GM12878 (cell line): Measurements from ENCODE around the gene PP2D1. TPM values are rescaled to one million over a fixed set of nuclear protein-coding genes. Genes with fewer than 3 reads are reported as not detected.

Source experiments
- BACH1 ChIP-seq: fragments of 450-650 bp; IDR thresholded peaks from 2 replicates; pipeline ENCODE4 v1.6.1; 2017; ENCODE audit warnings: mild to moderate bottlenecking, borderline replicate concordance
- BMI1 ChIP-seq: fragments of 450-650 bp; IDR thresholded peaks from 2 replicates; pipeline ENCODE4 v1.6.1; 2016; ENCODE audit warnings: mild to moderate bottlenecking, moderate library complexity, borderline replicate concordance
- CBFB ChIP-seq: IDR thresholded peaks from 2 replicates; pipeline ENCODE4 v1.6.1; 2016; ENCODE audit warnings: antibody characterized with exemption, low read depth
- ETV6 ChIP-seq, 2 experiments: fragments of 450-650 bp in 1 of 2; IDR thresholded peaks in 1 of 2; conservative IDR thresholded peaks in 1 of 2; 2 replicates each; pipeline ENCODE4 v1.6.1; 2014; ENCODE audit warnings: antibody characterized with exemption in 1 of 2, borderline replicate concordance in 1 of 2, low read depth in 1 of 2, mild to moderate bottlenecking in 1 of 2, moderate library complexity in 1 of 2
- EZH2 ChIP-seq: IDR thresholded peaks from 2 replicates; pipeline ENCODE4 v1.6.1; 2012; ENCODE audit warnings: low read depth, mild to moderate bottlenecking, control low read depth, inconsistent platforms, low read length, borderline replicate concordance; ENCODE audit not compliant: control insufficient read depth
- GABPA ChIP-seq: IDR thresholded peaks from 2 replicates; pipeline ENCODE4 v1.6.1; 2014; ENCODE audit warnings: antibody characterized with exemption, low read depth, mild to moderate bottlenecking, inconsistent platforms
- HDAC2 ChIP-seq: fragments of 200-600 bp; sonication (generic); IDR thresholded peaks from 2 replicates; pipeline ENCODE4 v1.6.1; 2017
- HDAC6 ChIP-seq: fragments of 200-600 bp; sonication (generic); IDR thresholded peaks from one replicate; pipeline ENCODE4 v1.8.0; 2017; ENCODE audit warnings: antibody characterized with exemption; ENCODE audit not compliant: unreplicated experiment
- KDM1A ChIP-seq: fragments of 200-600 bp; sonication (generic); IDR thresholded peaks from 2 replicates; pipeline ENCODE4 v1.6.1; 2016; ENCODE audit warnings: borderline replicate concordance
- LARP7 ChIP-seq: fragments of 450-650 bp; IDR thresholded peaks from 2 replicates; pipeline ENCODE4 v1.6.1; 2017; ENCODE audit warnings: mild to moderate bottlenecking
- MEF2A ChIP-seq: IDR thresholded peaks from 2 replicates; pipeline ENCODE4 v1.6.1; 2011; ENCODE audit warnings: low read depth, mild to moderate bottlenecking, low read length, moderate library complexity; ENCODE audit not compliant: insufficient read depth
- MTA3 ChIP-seq: IDR thresholded peaks from 2 replicates; pipeline ENCODE4 v1.6.1; 2012; ENCODE audit warnings: low read length, inconsistent platforms, borderline replicate concordance
- MYC ChIP-seq: IDR thresholded peaks from 2 replicates; pipeline ENCODE4 v1.6.1; 2011; ENCODE audit warnings: mild to moderate bottlenecking, low read length, moderate library complexity, inconsistent platforms; ENCODE audit not compliant: insufficient read depth, insufficient replicate concordance, insufficient read length, severe bottlenecking
- NR2F1 ChIP-seq: fragments of 450-650 bp; conservative IDR thresholded peaks from 2 replicates; pipeline ENCODE4 v1.6.1; 2017; ENCODE audit warnings: mild to moderate bottlenecking
- PAX5 ChIP-seq: IDR thresholded peaks from 2 replicates; pipeline ENCODE4 v1.6.1; 2011; ENCODE audit warnings: low read depth, low read length, borderline replicate concordance
- PBX3 ChIP-seq: IDR thresholded peaks from 2 replicates; pipeline ENCODE4 v1.6.1; 2011; ENCODE audit warnings: mild to moderate bottlenecking, low read depth, low read length, moderate library complexity; ENCODE audit not compliant: insufficient replicate concordance
- PML ChIP-seq: IDR thresholded peaks from 2 replicates; pipeline ENCODE4 v1.6.1; 2012; ENCODE audit warnings: low read length, inconsistent platforms
- POLR2A ChIP-seq: IDR thresholded peaks from 2 replicates; pipeline ENCODE4 v1.6.1; 2011; ENCODE audit warnings: low read depth, mild to moderate bottlenecking, low read length
- POLR2AphosphoS2 ChIP-seq: IDR thresholded peaks from 2 replicates; pipeline ENCODE4 v1.6.1; 2011; ENCODE audit warnings: low read depth, mild to moderate bottlenecking, low read length, improper control_type of control experiment, moderate library complexity
- RB1 ChIP-seq: fragments of 450-650 bp; formaldehyde crosslinking; IDR thresholded peaks from 2 replicates; pipeline ENCODE4 v1.6.1; 2017; ENCODE audit warnings: mild to moderate bottlenecking, borderline replicate concordance
- RBBP5 ChIP-seq: fragments of 200-600 bp; sonication (generic); conservative IDR thresholded peaks from 2 replicates; pipeline ENCODE4 v1.6.1; 2016
- RFX5 ChIP-seq: IDR thresholded peaks from 2 replicates; pipeline ENCODE4 v1.6.1; 2011; ENCODE audit warnings: low read depth, low read length, improper control_type of control experiment
- SMAD1 ChIP-seq: fragments of 450-650 bp; IDR thresholded peaks from 2 replicates; pipeline ENCODE4 v1.6.1; 2018; ENCODE audit warnings: mild to moderate bottlenecking, low read depth; ENCODE audit not compliant: partially characterized antibody
- SPI1 ChIP-seq: IDR thresholded peaks from 2 replicates; pipeline ENCODE4 v1.6.1; 2011; ENCODE audit warnings: low read depth, mild to moderate bottlenecking, low read length, moderate library complexity, borderline replicate concordance; ENCODE audit not compliant: insufficient read depth
- SREBF1 ChIP-seq: IDR thresholded peaks from 2 replicates; pipeline ENCODE4 v1.6.1; 2012; ENCODE audit warnings: mild to moderate bottlenecking, low read length
- STAT1 ChIP-seq: fragments of 450-650 bp; conservative IDR thresholded peaks from 2 replicates; pipeline ENCODE4 v1.6.1; 2014; ENCODE audit warnings: antibody characterized with exemption, mild to moderate bottlenecking
- SUPT20H ChIP-seq: IDR thresholded peaks from 2 replicates; pipeline ENCODE4 v1.6.1; 2011; ENCODE audit warnings: low read depth, mild to moderate bottlenecking, low read length, moderate library complexity, borderline replicate concordance; ENCODE audit not compliant: control insufficient read depth
- SUZ12 ChIP-seq: fragments of 200-600 bp; sonication (generic); IDR thresholded peaks from one replicate; pipeline ENCODE4 v1.6.1; 2018; ENCODE audit warnings: antibody characterized with exemption, mild to moderate bottlenecking; ENCODE audit not compliant: unreplicated experiment
- polyA plus RNA-seq, 11 experiments: library from polyadenylated mRNA; depleted of rRNA in 4 of 11; unstranded in 6 of 11; stranded (reverse) in 5 of 11; fragments of >200 nt; fragmentation: Nextera tagmentation in 4 of 11; fragmentation: Illumina TruSeq in 1 of 11; extraction: Ambion mirVana in 4 of 11; extraction: Trizol in 1 of 11; gene quantifications; 1 replicate in 1 of 11; 2 replicates in 10 of 11; pipeline versions ENCODE4 v1.2.1 to v1.2.3, GENCODE V29; 2011 to 2016; ENCODE audit warnings: inconsistent platforms in 2 of 11, missing spikeins in 2 of 11, low read depth in 1 of 11
- total RNA-seq, 4 experiments: library from RNA; depleted of rRNA in 3 of 4; stranded (reverse); fragments of >200 nt in 3 of 4; fragmentation: Illumina TruSeq in 1 of 4; extraction: Trizol in 1 of 4; gene quantifications; 2 replicates each; pipeline versions ENCODE4 v1.2.1 to v1.2.3, GENCODE V29; 2013 to 2021
- TF ChIP-seq, protein P1 (sequence below): fragments of 450-650 bp; IDR thresholded peaks from 2 replicates; pipeline ENCODE4 v1.6.1; 2018; ENCODE audit warnings: mild to moderate bottlenecking, low read depth, moderate library complexity; ENCODE audit not compliant: partially characterized antibody
- TF ChIP-seq, protein P2 (sequence below): IDR thresholded peaks from 2 replicates; pipeline ENCODE4 v1.6.1; 2012; ENCODE audit warnings: low read depth, low read length, improper control_type of control experiment

PP2D1 gene
- total and polyA plus RNA-seq, 10 of the 15 experiments (the other 5 are each of a cell fraction or from before 2014, with no cell fraction given), result 0.04 to 0.18 (median 0.17) TPM; not detected in 7

DNA sequence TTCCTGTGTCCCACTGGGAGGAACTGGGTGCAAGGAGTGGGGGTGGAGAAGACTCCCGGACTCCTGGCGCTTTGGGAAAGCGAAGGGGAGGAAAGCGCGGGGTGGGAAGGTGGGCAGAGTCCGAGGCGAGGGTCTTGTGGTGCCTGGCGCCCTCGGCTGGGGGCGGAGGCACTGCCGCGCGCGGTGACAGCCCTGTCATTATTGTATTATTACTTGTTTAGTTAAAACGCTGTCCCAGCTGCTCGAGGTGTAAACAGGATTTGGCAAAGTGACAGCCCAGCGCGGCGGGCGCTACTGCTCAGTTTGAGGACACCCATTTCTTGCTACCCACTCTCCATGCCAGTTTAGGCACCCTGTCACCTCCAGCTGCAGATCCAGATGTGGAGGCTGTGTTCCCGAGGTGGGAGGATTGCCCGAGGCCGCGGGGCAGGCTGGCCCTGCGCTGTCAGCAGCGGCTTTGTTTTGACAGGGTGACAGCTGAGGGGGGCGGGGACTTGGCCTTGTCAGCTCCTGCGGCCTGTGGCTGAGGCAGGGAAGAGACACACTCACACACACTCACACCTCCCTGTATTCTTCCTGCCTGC, 29.2 kb upstream of the PP2D1 start (continued):
- TF ChIP-seq PBX3 (peak; percentile 82), LARP7 (no peak), SUPT20H (no peak), MYC (no peak), HDAC2 (no peak), HDAC6 (no peak), BMI1 (no peak), MEF2A (no peak), MTA3 (no peak), SMAD1 (no peak), RFX5 (no peak), NR2F1 (0 out of 2 replicates have a peak, but pooled peaks have one; percentile 31), KDM1A (no peak), POLR2A (peak; percentile 50; the same call in 1 of the 2 replicates), ETV6 (conservative IDR thresholded peaks at IDR 0.05 in 1 of 2, IDR thresholded peaks at IDR 0.05 in 1 of 2; ENCODE audit: borderline replicate concordance in 1 of 2, low read depth in 1 of 2) (no peak), EZH2 (no peak), POLR2AphosphoS2 (no peak), BACH1 (no peak), SUZ12 (no peak), CBFB (no peak), RBBP5 (no peak), PML (no peak), SPI1 (no peak), GABPA (no peak), PAX5 (no peak), SREBF1 (no peak), RB1 (no peak), STAT1 (no peak; the same call in 1 of the 2 replicates)
- TF ChIP-seq, protein P1, sequence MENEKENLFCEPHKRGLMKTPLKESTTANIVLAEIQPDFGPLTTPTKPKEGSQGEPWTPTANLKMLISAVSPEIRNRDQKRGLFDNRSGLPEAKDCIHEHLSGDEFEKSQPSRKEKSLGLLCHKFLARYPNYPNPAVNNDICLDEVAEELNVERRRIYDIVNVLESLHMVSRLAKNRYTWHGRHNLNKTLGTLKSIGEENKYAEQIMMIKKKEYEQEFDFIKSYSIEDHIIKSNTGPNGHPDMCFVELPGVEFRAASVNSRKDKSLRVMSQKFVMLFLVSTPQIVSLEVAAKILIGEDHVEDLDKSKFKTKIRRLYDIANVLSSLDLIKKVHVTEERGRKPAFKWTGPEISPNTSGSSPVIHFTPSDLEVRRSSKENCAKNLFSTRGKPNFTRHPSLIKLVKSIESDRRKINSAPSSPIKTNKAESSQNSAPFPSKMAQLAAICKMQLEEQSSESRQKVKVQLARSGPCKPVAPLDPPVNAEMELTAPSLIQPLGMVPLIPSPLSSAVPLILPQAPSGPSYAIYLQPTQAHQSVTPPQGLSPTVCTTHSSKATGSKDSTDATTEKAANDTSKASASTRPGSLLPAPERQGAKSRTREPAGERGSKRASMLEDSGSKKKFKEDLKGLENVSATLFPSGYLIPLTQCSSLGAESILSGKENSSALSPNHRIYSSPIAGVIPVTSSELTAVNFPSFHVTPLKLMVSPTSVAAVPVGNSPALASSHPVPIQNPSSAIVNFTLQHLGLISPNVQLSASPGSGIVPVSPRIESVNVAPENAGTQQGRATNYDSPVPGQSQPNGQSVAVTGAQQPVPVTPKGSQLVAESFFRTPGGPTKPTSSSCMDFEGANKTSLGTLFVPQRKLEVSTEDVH, result no peak
- TF ChIP-seq, protein P2, sequence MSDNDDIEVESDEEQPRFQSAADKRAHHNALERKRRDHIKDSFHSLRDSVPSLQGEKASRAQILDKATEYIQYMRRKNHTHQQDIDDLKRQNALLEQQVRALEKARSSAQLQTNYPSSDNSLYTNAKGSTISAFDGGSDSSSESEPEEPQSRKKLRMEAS, result no peak; the same call in 1 of the 2 replicates
